PC-3 (cell line): ENCODE measurements around the gene IL4I1.

Experiments
- EZH2 ChIP-seq: fragments of 300-600 bp; sonication (generic); IDR thresholded peaks from one replicate; pipeline ENCODE4 v1.6.1; 2017; ENCODE audit warnings: antibody characterized with exemption, mild to moderate bottlenecking, low read length; ENCODE audit not compliant: unreplicated experiment
- EZH2phosphoT487 ChIP-seq: fragments of 300-600 bp; sonication (generic); IDR thresholded peaks from 2 replicates; pipeline ENCODE4 v1.6.1; 2018; ENCODE audit warnings: mild to moderate bottlenecking, antibody characterized with exemption, low read length, borderline replicate concordance
- TF ChIP-seq, protein P1 (sequence below): fragments of 300-600 bp; sonication (generic); conservative IDR thresholded peaks from 2 replicates; pipeline ENCODE4 v1.5.1; 2017; ENCODE audit warnings: antibody characterized with exemption, low read depth, mild to moderate bottlenecking, low read length

DNA sequence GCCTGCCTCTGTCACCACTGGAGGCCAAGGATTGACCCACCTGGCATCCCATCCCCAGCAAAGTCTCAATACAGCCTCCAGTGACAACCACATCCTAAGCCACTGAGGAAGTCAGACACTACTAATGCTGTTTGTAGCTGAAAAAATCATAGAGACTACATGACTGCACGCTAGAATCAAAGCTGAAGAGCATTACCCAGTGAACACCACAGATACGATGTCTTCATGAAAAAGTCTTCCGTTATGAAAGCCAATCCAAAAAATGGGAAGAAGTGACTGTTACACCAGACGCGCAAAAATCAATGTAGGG is 43.8 kb upstream of the IL4I1 start:
- TF ChIP-seq, protein P1, sequence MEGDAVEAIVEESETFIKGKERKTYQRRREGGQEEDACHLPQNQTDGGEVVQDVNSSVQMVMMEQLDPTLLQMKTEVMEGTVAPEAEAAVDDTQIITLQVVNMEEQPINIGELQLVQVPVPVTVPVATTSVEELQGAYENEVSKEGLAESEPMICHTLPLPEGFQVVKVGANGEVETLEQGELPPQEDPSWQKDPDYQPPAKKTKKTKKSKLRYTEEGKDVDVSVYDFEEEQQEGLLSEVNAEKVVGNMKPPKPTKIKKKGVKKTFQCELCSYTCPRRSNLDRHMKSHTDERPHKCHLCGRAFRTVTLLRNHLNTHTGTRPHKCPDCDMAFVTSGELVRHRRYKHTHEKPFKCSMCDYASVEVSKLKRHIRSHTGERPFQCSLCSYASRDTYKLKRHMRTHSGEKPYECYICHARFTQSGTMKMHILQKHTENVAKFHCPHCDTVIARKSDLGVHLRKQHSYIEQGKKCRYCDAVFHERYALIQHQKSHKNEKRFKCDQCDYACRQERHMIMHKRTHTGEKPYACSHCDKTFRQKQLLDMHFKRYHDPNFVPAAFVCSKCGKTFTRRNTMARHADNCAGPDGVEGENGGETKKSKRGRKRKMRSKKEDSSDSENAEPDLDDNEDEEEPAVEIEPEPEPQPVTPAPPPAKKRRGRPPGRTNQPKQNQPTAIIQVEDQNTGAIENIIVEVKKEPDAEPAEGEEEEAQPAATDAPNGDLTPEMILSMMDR: no peak
- TF ChIP-seq EZH2: no peak
- no peak for TF ChIP-seq EZH2phosphoT487
